ENCODE measurements around the gene APPL2.

- TF ChIP-seq CTCF (IDR thresholded peaks at IDR 0.05): no peak
- no peak for TF ChIP-seq POLR2A (IDR thresholded peaks at IDR 0.05)
Measured at GRCh38 chr12:105214670-105215375, 21.2 kb downstream of the APPL2 start.
